DOHH2 (cell line): ENCODE measurements around the gene UBQLN3.

Source experiments
- H3F3A ChIP-seq: fragments of 200-600 bp; sonication (generic), shearing (Covaris generic); 2 replicates; pipeline ENCODE4 v1.6.0; 2016; ENCODE audit warnings: antibody characterized with exemption, mild to moderate bottlenecking; ENCODE audit not compliant: control insufficient read depth, insufficient read depth
- H3K27ac ChIP-seq: fragments of 200-600 bp; sonication (generic); 2 replicates; pipeline ENCODE4 v1.5.1; 2014; ENCODE audit warnings: low read depth, mild to moderate bottlenecking, low read length, moderate library complexity
- H3K27me3 ChIP-seq: fragments of 200-600 bp; sonication (generic); 2 replicates; pipeline ENCODE4 v1.6.1; 2014; ENCODE audit warnings: mild to moderate bottlenecking, low read length, mixed read lengths; ENCODE audit not compliant: control insufficient read depth
- H3K36me3 ChIP-seq: fragments of 200-600 bp; sonication (generic); 2 replicates; pipeline ENCODE4 v1.6.1; 2014; ENCODE audit warnings: mild to moderate bottlenecking, low read length, moderate library complexity, mixed read lengths; ENCODE audit not compliant: control insufficient read depth
- H3K4me1 ChIP-seq: fragments of 200-600 bp; sonication (generic); 2 replicates; pipeline ENCODE4 v1.6.1; 2014; ENCODE audit warnings: mild to moderate bottlenecking, low read length, mixed read lengths; ENCODE audit not compliant: control insufficient read depth
- H3K4me2 ChIP-seq: fragments of 200-600 bp; sonication (generic); 2 replicates; pipeline ENCODE4 v1.6.0; 2014; ENCODE audit warnings: mild to moderate bottlenecking, low read length, moderate library complexity
- H3K4me3 ChIP-seq: fragments of 200-600 bp; sonication (generic); 2 replicates; pipeline ENCODE4 v1.5.1; 2014; ENCODE audit warnings: mild to moderate bottlenecking, low read length, mixed read lengths
- H3K79me2 ChIP-seq: fragments of 200-600 bp; sonication (generic); 2 replicates; pipeline ENCODE4 v1.6.1; 2014; ENCODE audit warnings: mild to moderate bottlenecking, low read length, mixed read lengths; ENCODE audit not compliant: control insufficient read depth
- H3K9me2 ChIP-seq: fragments of 200-600 bp; sonication (generic); replicated peaks from 2 replicates; pipeline ENCODE4 v1.6.1; 2014; ENCODE audit warnings: mild to moderate bottlenecking, low read length, mixed read lengths; ENCODE audit not compliant: control insufficient read depth
- H3K9me3 ChIP-seq: fragments of 200-600 bp; sonication (generic); 2 replicates; pipeline ENCODE4 v1.6.1; 2014; ENCODE audit warnings: antibody characterized with exemption, low read length, mixed read lengths; ENCODE audit not compliant: control insufficient read depth, insufficient read depth
- H4K20me1 ChIP-seq: fragments of 200-600 bp; sonication (generic); 2 replicates; pipeline ENCODE4 v1.6.0; 2014; ENCODE audit warnings: low read depth, mild to moderate bottlenecking, antibody characterized with exemption, low read length, moderate library complexity; ENCODE audit not compliant: control insufficient read depth, insufficient read depth
- CTCF ChIP-seq: fragments of 200-600 bp; sonication (generic); IDR thresholded peaks from one replicate; pipeline ENCODE4 v1.5.1; 2014; ENCODE audit warnings: antibody characterized with exemption, mild to moderate bottlenecking, low read depth, low read length; ENCODE audit not compliant: poor library complexity, severe bottlenecking
- EZH2phosphoT487 ChIP-seq: fragments of 200-600 bp; sonication (generic); IDR thresholded peaks from 2 replicates; pipeline ENCODE4 v1.6.1; 2017; ENCODE audit warnings: borderline replicate concordance, mild to moderate bottlenecking, antibody characterized with exemption, low read length, moderate library complexity, mixed read lengths

The UBQLN3 gene

GRCh38 chr11:5505363-5506048 is 4.3 kb downstream of the UBQLN3 start:
- no peak overlapping the region for H3K4me2 ChIP-seq
- H3K9me3 ChIP-seq = no peaks in the 10 kb centered on the region
- no peaks in the 10 kb centered on the region for H3K4me1 ChIP-seq
- TF ChIP-seq EZH2phosphoT487 (no peak), CTCF (no peak)
- no peaks in the 10 kb centered on the region for H3K79me2 ChIP-seq
- H4K20me1 ChIP-seq = no peaks in the 10 kb centered on the region
- H3K27ac ChIP-seq = no peak overlapping the region
- no peaks in the 10 kb centered on the region for H3F3A ChIP-seq
- H3K27me3 ChIP-seq = no peaks in the 10 kb centered on the region
- H3K36me3 ChIP-seq = no peaks in the 10 kb centered on the region
- H3K9me2 ChIP-seq = no peaks in the 10 kb centered on the region
- no peak overlapping the region for H3K4me3 ChIP-seq

- no peaks in the 10 kb centered on the region for H3K27me3 ChIP-seq
- TF ChIP-seq CTCF (no peak), EZH2phosphoT487 (no peak)
- no peaks in the 10 kb centered on the region for H3K4me1 ChIP-seq
- no peaks in the 10 kb centered on the region for H3K79me2 ChIP-seq
- no peaks in the 10 kb centered on the region for H4K20me1 ChIP-seq
- no peak overlapping the region for H3K27ac ChIP-seq
- no peak overlapping the region for H3K4me3 ChIP-seq
- H3K9me2 ChIP-seq = no peaks in the 10 kb centered on the region
- H3K4me2 ChIP-seq = no peak overlapping the region
- H3K36me3 ChIP-seq = no peaks in the 10 kb centered on the region
- H3F3A ChIP-seq = no peaks in the 10 kb centered on the region
- H3K9me3 ChIP-seq = no peaks in the 10 kb centered on the region
Measured at GRCh38 chr11:5504403-5504921, 5.3 kb downstream of the UBQLN3 start.

- Histone ChIP-seq H3K36me3 (no peaks in the 10 kb centered on the region), H4K20me1 (no peaks in the 10 kb centered on the region), H3K79me2 (no peaks in the 10 kb centered on the region), H3K4me2 (no peak overlapping the region), H3K27me3 (no peaks in the 10 kb centered on the region), H3K4me1 (no peaks in the 10 kb centered on the region), H3F3A (no peaks in the 10 kb centered on the region), H3K9me2 (no peaks in the 10 kb centered on the region), H3K27ac (no peak overlapping the region), H3K9me3 (no peaks in the 10 kb centered on the region), H3K4me3 (no peak overlapping the region)
- TF ChIP-seq CTCF (no peak), EZH2phosphoT487 (no peak)
Measured at GRCh38 chr11:5500393-5500801, 9.4 kb downstream of the UBQLN3 start.
